GM15510 (cell line): Measurements from ENCODE around the gene LMLN.

ENCODE experiments used
- POLR2A ChIP-seq: IDR thresholded peaks from 3 replicates; pipeline ENCODE4 v1.6.1; 2011; ENCODE audit warnings: borderline replicate concordance; ENCODE audit not compliant: insufficient read length; ENCODE audit errors: extremely low read depth

Gene LMLN

GRCh38 chr3:198032039-198032936 lies 72.3 kb downstream of the LMLN start:
- no peak for TF ChIP-seq POLR2A

GRCh38 chr3:198043119-198043518 lies 83.1 kb downstream of the LMLN start:
- no peak for TF ChIP-seq POLR2A

DNA sequence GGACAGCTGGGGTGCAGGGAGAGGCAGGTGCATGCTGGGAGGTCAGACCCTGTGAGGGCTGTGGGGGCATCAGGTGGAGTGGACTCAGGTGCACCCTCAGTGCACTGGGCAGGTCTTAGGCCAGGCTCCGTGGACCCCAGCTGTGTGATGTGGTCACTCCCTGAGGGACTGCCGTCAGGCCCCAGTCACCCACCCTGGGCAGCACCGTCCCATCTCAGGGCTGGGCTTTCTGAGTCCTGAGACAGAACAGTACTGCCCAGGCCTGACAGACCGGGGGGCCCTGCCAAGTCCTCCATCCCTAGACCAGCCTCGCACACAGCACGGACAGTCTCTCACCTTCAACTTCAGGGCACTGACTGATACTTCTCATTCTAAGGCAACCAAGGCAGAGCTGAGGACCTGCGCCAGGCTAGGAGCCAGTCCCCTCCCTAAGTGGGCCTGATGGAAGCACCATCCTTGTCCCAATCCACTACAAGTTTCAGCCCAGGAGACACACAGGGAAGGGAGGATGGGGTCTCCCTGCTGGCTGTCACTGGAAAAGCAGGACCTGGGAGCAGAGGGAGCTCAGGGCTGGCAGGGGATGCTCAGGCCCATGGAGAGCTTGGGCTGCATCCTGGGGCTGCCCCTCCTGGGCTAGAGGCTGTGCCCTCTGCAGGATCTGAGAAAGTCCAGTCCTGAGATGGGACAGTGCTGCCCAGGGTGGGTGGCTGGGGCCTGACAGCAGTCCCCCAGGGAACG lies 86.3 kb downstream of the LMLN start:
- no peak for TF ChIP-seq POLR2A

GRCh38 chr3:198048445-198048844 lies 88.4 kb downstream of the LMLN start:
- TF ChIP-seq POLR2A: no peak

- TF ChIP-seq POLR2A: no peak
Observed at GRCh38 chr3:198051836-198052235, 91.8 kb downstream of the LMLN start.

DNA sequence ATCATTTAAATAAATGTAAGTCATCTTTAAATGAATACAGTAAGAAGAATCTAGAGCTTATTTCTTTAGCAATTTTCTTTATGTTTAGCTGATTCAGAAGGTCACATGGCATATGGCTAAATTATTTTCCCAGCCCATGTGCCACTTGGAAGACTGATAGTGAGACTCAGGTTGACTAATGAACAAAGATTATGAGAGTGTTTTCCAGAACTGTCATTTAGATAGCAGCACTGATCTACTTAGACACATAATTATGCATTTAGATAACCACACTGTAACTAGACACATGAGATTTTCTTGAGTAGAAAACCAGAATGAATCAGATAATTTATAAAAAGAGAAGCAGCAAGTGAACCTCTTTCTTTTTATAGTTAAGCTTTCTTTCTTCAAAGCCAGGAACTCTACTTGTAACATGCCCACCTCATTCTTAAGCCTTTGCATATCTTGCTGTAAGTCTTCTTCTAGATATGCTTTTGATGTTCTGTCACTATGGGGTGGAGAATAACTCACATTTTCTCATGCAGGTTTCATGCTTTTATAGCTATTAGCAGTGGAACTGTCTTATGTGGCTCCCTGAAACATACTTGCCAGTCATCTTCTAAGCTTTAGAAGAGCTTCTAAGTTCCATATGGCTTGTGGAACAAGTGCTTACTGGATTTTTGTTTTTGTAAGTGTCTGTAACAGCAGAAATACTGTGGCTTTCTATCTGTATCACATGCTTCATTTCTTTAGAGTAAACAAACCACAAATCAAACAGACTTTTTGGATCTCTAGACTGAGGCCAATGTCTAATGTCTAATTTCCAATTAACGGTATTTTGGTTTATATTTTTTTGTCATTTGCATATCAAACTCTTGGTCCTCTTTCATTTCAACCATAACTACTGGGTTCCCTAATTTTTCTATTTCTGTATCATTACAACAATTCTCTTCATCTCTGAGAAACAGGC lies 101.4 kb downstream of the LMLN start:
- TF ChIP-seq POLR2A: no peak

DNA sequence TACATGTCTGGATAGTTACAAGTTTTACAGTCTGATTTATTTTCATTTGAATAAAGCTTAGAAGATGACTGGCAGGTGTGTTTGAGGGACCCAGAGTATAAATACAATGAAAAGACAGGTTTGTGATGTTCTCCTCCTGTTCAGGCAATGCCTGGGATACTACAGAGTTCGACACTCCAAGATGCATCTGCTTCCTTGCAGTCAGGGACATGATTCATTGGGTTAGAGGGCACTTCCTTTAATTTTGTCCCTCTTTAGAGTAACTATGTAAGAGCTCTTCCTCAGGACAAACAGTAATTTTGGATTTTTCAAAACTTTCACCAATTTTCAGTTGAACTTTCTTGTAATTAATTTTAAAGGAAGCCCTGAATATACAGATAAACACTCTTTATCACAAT lies 102.0 kb downstream of the LMLN start:
- TF ChIP-seq POLR2A: no peak

DNA sequence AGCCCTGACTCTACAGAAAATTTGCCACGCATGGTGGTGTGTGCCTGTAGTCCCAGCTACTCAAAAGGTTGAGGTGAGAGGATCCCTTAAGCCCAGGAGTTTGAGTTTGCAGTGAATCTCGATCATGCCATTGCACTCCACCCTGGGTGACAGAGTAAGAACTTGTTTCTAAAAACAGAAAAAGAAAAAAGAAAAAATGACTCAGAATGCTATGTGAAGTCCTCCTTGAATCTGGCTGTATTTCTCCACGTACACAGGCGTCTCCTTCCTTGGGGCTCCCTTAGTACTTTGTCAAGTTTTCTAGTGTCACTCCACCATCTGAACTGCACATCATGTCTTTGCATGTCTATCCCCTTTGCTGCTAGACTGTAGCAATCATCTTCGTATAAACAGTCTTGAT lies 104.4 kb downstream of the LMLN start:
- no peak for TF ChIP-seq POLR2A

DNA sequence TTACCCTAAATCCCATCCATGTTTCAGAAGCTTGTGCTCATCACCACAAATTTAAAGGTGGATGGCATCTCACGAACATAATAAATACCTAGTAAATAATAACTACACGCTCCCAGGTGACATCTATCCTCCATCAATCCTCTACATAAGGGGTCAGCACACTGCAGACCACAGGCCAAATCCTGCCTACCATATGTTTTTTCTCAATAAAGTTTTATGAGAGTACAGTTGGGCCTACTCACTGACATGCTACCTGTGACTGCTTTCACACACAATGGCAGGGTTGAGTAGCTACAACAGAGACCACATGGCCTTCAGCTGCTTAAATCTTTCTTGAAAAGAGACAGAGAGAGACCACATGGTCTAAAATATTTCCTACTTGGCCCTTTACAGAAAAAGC lies 105.9 kb downstream of the LMLN start:
- TF ChIP-seq POLR2A: no peak

DNA sequence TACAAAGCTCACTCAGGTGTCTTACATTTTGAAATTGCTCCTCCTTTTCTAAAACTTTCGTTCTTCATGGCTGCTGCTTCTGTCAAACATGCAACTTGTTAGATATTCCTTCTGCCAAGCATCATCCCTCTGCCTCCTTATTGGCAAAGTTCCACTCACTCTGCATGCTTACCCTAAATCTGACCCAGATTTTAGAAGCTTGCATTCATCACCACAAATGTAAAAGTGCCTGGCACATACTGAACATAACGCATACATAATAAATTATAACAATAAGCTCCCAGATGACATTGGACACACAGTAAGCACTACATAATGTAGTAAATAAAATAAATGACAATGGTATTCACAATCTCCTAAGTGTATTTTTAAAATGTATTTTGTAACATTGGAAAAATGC lies 107.4 kb downstream of the LMLN start:
- TF ChIP-seq POLR2A: no peak

DNA sequence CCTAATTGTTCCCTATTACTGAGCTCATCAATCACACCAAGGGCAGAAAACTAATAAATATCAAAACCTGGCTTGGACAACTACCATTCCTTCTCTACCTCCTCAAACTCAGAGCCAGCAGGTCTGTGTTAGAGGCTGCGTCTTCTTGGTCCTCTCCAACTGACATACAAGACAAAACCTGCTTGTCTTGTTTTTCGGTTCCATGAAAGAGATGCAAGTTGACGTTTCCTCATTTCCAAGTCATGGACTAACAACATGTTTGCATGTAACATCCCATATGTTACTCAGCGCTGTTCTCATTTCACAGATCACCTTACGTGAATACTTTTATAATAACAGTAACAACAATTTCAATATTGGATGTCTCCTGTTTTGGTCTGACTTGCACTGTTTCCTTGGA lies 110.9 kb downstream of the LMLN start:
- no peak for TF ChIP-seq POLR2A

DNA sequence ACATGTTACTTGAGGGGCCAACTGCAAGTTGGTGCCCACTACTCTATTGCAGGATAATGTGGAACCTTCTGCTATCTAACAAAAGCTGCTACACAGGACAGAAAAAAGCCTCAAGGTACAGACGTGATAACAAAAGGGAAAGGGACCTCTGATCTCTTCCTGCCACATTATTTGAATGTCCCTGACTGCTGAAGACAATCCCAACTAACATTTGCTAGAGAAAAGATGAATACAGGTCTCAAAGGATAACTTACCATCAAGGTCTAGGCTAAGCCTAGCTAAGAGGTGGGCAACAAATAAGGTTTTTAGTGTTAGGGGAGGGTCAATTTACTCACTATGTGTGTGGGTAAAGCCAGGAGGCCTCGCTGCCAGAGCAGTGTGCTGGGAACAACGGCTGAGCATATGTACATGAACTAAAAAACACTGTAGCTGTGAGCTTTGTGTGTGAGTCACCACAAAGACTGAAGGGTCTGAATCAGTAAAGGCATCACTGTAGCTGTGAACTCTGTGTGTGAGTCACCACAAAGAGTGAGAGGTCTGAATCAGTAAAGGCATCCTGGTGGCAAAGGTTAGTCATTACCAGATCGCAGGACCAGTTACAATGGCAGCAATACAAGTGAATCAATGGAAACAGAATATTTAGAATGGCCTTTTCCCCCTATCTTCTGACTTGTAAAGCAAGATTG lies 111.7 kb downstream of the LMLN start:
- no peak for TF ChIP-seq POLR2A

GRCh38 chr3:198076722-198077308 lies 116.8 kb downstream of the LMLN start:
- no peak for TF ChIP-seq POLR2A
